T-helper 2 cell treated with Interferon-gamma antibody and Interleukin-4, amounts not matched to agents 100 ng/mL and 5 ng/mL, for 36 hours (primary cell): ENCODE results near the gene GLRA3. TPM values are rescaled to one million over a fixed set of nuclear protein-coding genes. Genes with fewer than 3 reads are reported as not detected.
"Not testable (repeated sequence)": the region's sequence is repeated elsewhere in the genome, so short reads cannot be mapped to it uniquely, and the experiment has no call there.

Source experiments
- intact Hi-C: fragments of 100-400 bp; cut with micrococcal nuclease; formaldehyde crosslinking; loops from one replicate; pipeline ENCODE4 v1.15.1; 2023
- total RNA-seq: library from RNA; stranded (reverse); gene quantifications from 2 replicates; pipeline ENCODE4 v1.2.3, GENCODE V29; 2022

Gene GLRA3
- total RNA-seq, 1 donor from 2014 or later = not detected

DNA sequence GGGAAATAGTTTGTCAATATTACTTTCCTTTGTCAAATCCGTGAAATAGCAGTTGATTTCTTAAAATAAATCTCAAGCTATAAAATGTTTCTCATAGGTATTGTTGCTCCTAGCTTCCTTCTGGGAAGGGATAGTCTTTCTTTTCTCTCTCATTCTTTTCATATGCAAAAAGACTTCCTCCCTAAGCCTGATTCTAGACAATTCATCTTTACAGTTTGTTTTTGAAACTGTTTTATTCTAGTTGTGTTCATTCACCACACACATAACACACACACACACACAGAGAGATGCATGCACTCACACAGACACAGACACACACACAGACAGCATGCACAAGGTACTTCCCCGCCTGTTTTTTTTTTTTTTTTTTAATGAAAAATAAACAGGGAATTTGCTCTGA is 18.2 kb downstream of the GLRA3 start:
- intact Hi-C loops = no loop called here

DNA sequence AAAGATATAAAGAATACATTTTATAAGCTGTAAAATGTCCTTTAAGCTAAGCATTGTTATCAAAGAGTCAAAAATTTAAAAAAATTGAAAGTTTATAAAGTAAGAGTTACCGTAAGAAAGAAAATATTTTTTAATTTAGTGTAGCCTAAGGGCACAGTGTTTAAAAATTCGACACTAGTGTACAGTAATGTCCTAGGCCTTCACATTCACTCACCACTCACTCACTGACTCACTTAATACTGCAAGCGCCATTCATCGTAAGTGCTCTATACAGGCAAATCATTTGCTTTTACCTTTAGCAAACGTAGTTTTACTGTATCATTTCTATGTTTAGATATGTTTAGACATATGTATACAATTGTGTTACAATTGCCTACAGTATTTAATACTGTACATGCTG is 20.2 kb downstream of the GLRA3 start:
- intact Hi-C loops = no loop called here

DNA sequence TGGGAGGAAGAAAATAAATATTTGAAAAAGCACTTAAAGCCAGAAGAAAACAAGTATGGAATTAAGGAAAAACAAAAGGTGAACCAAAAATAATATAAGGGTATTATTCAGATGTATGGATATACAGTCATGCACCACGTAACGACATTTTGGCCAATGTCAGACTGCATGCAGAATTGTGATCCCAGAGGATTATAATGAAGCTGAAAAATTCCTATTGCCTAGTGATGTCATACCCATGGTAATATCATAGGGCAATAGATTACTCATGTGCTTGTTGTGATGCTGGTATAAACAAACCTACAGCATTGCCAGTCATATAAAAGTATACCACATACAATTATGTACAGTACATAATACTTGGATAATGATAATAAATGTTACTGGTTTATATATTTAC is 20.9 kb downstream of the GLRA3 start:
- intact Hi-C loops = no loop called here

- intact Hi-C loops = no loop called here
Observed at GRCh38 chr4:174805746-174806145, 23.3 kb downstream of the GLRA3 start.

- intact Hi-C loops = no loop called here
Observed at GRCh38 chr4:174794543-174795094, 34.4 kb downstream of the GLRA3 start.

- intact Hi-C loops = no loop called here
Observed at GRCh38 chr4:174789657-174790056, 39.4 kb downstream of the GLRA3 start.

- intact Hi-C loops = not testable (repeated sequence)
Observed at GRCh38 chr4:174778274-174778986, 50.6 kb downstream of the GLRA3 start.

DNA sequence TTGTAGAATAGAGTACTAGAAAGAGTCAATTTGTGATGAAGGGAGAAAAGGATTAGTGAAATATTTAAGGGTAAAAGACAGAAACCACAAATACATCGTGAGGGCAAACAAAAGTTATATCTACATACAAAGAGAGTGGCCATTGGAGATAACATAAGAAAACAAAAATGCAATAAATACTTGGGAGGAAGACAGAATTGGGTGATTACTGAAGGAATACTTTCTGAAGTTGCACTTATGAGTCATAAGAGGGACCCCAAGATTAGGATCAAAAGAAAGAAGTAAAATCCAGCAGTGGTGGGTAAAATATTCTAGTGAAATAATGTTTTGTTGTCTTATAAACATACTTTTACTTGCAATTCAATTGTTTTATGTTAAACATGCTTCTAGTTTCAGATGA is 53.7 kb downstream of the GLRA3 start:
- intact Hi-C loops = no loop called here

GRCh38 chr4:174764105-174764729 is 64.8 kb downstream of the GLRA3 start:
- intact Hi-C loops = loop anchor here (2.0 kb wide), 1 partner anchor 773 kb away; no protein-coding TSS in a partner anchor

- intact Hi-C loops = loop anchor here (2.0 kb wide), 1 partner anchor 773 kb away; no protein-coding TSS in a partner anchor
Observed at GRCh38 chr4:174763454-174764104, 65.5 kb downstream of the GLRA3 start.

- intact Hi-C loops = no loop called here
Observed at GRCh38 chr4:174761451-174761850, 67.6 kb downstream of the GLRA3 start.

DNA sequence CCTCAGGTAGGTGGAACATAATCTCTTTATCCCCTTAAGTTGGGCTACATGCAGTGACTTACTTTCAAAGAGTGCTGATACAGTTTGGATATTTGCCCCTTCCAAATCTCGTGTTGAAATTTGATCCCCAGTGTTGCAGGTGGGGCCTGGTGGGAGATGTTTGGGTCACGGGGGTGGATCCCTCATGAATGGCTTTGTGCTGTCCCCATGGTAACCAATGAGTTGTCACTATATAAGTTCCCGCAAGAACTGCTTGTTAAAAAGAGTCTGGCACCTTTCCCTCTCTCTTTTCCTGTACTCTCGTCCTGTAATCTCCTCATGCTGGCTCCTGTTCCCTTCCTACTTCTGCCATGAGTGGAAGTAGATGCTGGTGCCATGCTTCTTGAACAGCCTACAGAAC is 71.3 kb downstream of the GLRA3 start:
- intact Hi-C loops = no loop called here

DNA sequence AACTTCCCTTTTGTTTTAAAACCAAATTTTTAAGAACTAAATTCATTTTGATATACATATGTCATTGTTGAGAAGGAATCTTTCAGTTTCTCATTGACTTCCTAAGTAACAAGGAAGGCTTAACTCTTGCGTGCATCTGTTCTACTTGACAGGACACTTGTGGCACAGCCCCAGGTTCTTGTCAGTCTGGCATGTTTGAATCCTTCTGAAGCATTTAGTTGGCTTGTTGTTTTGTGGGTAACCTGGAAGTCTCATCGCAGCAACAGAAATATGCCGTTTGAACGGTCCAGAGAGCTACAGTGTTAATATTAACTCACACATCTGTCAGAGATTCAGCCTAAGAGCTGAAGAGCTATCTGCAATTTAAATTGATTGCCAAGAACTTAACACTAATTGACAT is 76.0 kb downstream of the GLRA3 start:
- intact Hi-C loops = no loop called here

- intact Hi-C loops = no loop called here
Observed at GRCh38 chr4:174752026-174752425, 77.0 kb downstream of the GLRA3 start.

DNA sequence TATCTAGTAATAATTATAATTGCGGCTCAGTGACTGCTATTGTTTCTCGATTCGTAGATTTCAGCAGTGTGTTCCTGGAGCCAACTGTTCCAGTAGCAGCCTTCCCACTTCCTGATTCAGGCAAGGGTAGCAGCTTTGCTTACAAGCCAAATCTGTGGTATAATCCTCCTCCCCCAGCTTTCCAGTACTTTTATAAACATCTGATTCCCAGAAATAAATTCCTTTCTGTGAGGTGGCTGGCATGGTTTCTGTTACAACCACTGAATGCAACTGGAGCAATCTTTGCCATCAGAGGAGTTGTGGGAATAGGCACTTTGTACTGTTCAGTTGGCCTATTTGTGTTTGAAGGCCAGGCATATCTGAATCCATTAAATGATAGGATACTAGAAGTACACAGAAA is 80.0 kb downstream of the GLRA3 start:
- intact Hi-C loops = no loop called here

DNA sequence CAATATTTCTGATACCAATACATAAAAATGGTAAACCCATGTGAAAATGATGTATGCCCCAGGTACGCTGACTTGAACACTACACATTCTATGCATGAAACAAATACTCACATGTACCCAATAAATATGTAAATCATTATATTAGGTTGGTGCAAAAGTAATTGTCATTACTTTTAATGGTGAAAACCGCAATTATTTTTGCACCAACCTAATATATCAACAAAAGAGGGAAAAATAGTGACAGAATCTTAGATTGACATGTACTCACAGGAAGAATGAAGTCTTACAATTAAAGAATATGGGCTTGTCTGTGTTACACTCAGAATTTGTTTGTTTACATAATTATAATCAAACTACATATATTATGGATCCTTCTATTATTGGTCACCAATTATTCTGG is 82.3 kb downstream of the GLRA3 start:
- intact Hi-C loops = no loop called here

GRCh38 chr4:174742561-174742960 is 86.5 kb downstream of the GLRA3 start:
- intact Hi-C loops = no loop called here

DNA sequence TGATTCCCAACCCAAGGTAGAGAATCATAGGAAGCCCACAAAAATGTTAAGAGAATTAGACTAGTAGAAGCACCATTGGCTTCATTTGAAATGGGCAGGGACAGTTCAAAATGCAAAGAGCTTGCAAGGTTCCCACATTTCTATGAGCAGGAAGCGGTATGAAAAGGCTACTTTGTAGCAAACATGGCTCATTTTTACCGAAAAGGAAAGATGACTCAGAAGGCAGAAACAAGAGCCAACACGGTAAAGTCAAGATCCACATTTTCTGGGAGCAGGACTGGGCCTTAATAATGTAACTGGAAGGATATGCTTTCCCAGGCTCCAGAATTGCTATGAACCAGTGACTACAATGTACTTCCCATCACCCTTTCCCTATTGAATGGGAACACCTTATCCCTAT is 89.5 kb downstream of the GLRA3 start:
- intact Hi-C loops = no loop called here

GRCh38 chr4:174734181-174734580 is 94.9 kb downstream of the GLRA3 start:
- intact Hi-C loops = no loop called here

DNA sequence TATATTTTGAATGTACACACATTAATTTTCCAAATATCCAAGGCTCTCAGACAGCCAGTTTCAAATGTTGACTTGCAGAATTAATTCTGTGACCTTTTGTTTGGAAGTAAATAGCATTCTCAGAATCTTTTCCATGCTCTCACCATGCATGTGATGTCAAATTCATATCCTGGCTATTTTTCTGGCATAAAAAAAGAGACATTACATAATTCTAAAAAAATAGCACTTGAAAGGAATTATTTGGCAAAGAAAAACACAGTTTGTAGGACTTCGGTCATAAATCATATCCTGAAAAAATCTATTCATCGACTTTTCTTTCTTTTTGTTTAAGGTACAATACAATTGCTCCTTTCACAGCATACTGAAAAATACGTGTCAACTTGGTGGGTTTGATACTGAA is 111.2 kb downstream of the GLRA3 start:
- intact Hi-C loops = no loop called here

DNA sequence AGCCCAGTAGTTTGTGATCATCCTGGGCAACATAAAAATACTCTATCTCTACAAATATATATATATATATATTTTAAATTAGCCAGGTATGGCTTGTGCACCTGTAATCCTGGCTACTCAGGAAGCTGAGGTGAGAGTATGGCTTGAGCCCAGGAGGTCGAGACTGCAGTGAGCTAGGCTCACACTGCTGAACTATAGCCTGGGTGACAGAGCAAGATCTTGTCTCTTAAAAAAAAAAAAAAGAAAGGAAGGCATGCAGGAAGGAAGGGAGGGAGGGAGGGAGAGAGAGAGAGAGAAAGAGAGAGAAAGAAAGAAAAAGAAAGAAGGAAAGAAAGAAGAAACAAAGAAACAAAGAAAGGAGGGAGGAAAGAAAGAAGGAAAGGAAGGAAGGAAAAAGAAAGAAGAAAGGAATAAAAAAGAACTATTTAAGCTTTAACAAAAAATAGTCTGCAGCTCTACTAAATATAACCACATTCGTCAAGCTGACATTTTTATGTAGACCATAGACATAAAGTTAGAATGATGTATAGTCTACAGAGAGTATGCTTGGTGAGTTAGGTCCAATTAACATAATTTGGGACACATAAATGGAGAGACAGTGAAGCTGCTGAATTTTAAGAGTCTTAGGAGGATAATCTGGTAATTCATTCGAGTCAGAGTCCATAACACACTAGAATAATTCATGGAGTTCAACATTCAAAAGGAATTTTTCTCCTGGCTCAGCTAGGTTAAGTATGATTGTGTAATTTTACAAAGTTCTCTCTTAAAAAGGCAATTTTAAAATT is 111.9 kb downstream of the GLRA3 start:
- intact Hi-C loops = no loop called here
